Measurements from ENCODE around the gene MED31. TPM values are rescaled to one million over a fixed set of nuclear protein-coding genes. Genes with fewer than 3 reads are reported as not detected.

MED31 gene
- total and polyA plus RNA-seq, 2 of the 13 experiments (the other 11 are each of a cell fraction or from before 2014, with no cell fraction given) = 19.0 to 20.9 TPM

DNA sequence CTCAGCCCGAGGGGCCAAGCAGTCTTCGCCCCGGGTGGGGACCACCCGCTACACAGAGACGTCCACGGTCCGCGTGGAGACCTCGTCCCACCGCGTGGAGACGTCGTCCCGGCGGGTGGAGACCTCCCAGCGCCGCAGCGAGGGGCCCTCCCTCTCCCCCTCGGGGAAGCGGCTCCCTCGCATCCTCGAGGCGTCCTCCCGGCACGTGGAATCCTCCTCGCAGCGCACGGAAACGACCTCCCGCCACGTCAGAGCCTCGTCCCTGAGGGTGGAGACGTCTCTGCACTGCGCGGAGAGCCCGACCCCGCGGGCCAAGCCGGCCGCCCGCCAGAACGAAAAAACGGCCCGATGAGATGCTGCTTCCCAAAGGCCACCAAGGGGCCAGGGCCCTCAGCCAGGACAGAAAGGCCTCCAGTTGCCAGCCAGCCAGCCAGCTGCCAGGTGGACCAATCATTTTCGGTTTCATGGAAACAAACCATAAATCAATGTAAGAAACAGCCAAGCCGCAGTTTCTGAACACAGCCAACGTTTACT, 581 bp upstream of the MED31 start (continued):
- no peak for TF ChIP-seq HNRNPLL (IDR thresholded peaks at IDR 0.05; ENCODE audit: low read depth, low read length, poor library complexity, severe bottlenecking)
- no peak for TF ChIP-seq SOX6 (IDR thresholded peaks at IDR 0.05)
- TF ChIP-seq SOX6 (CRISPR knock-in tag; IDR thresholded peaks at IDR 0.05) = no peak; the same call in 1 of the 2 replicates
- TF ChIP-seq ELF1 (CRISPR knock-in tag; IDR thresholded peaks at IDR 0.05) = no peak
- TF ChIP-seq, protein P1, sequence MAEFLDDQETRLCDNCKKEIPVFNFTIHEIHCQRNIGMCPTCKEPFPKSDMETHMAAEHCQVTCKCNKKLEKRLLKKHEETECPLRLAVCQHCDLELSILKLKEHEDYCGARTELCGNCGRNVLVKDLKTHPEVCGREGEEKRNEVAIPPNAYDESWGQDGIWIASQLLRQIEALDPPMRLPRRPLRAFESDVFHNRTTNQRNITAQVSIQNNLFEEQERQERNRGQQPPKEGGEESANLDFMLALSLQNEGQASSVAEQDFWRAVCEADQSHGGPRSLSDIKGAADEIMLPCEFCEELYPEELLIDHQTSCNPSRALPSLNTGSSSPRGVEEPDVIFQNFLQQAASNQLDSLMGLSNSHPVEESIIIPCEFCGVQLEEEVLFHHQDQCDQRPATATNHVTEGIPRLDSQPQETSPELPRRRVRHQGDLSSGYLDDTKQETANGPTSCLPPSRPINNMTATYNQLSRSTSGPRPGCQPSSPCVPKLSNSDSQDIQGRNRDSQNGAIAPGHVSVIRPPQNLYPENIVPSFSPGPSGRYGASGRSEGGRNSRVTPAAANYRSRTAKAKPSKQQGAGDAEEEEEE (CRISPR knock-in tag; IDR thresholded peaks at IDR 0.05; ENCODE audit: borderline replicate concordance) = no peak
- peak; percentile 61; the same call in 1 of the 2 replicates for TF ChIP-seq PRDM15 (CRISPR knock-in tag; IDR thresholded peaks at IDR 0.05)
- TF ChIP-seq TBX3 (IDR thresholded peaks at IDR 0.05; ENCODE audit: borderline replicate concordance) = no peak
- no peak; the same call in 1 of the 2 replicates for TF ChIP-seq BRD4 (CRISPR knock-in tag; IDR thresholded peaks at IDR 0.05)
- peak; percentile 83 for TF ChIP-seq TOPORS (CRISPR knock-in tag; IDR thresholded peaks at IDR 0.05)
- peak; percentile 98 for TF ChIP-seq NR1H2 (CRISPR knock-in tag; IDR thresholded peaks at IDR 0.05; ENCODE audit: borderline replicate concordance, low read depth)
- TF ChIP-seq, protein P2, sequence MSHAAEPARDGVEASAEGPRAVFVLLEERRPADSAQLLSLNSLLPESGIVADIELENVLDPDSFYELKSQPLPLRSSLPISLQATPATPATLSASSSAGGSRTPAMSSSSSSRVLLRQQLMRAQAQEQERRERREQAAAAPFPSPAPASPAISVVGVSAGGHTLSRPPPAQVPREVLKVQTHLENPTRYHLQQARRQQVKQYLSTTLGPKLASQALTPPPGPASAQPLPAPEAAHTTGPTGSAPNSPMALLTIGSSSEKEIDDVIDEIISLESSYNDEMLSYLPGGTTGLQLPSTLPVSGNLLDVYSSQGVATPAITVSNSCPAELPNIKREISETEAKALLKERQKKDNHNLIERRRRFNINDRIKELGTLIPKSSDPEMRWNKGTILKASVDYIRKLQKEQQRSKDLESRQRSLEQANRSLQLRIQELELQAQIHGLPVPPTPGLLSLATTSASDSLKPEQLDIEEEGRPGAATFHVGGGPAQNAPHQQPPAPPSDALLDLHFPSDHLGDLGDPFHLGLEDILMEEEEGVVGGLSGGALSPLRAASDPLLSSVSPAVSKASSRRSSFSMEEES (CRISPR knock-in tag; IDR thresholded peaks at IDR 0.05) = peak; percentile 76
- TF ChIP-seq, protein P3, sequence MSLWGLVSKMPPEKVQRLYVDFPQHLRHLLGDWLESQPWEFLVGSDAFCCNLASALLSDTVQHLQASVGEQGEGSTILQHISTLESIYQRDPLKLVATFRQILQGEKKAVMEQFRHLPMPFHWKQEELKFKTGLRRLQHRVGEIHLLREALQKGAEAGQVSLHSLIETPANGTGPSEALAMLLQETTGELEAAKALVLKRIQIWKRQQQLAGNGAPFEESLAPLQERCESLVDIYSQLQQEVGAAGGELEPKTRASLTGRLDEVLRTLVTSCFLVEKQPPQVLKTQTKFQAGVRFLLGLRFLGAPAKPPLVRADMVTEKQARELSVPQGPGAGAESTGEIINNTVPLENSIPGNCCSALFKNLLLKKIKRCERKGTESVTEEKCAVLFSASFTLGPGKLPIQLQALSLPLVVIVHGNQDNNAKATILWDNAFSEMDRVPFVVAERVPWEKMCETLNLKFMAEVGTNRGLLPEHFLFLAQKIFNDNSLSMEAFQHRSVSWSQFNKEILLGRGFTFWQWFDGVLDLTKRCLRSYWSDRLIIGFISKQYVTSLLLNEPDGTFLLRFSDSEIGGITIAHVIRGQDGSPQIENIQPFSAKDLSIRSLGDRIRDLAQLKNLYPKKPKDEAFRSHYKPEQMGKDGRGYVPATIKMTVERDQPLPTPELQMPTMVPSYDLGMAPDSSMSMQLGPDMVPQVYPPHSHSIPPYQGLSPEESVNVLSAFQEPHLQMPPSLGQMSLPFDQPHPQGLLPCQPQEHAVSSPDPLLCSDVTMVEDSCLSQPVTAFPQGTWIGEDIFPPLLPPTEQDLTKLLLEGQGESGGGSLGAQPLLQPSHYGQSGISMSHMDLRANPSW (CRISPR knock-in tag; IDR thresholded peaks at IDR 0.05; ENCODE audit: borderline replicate concordance) = 0 out of 2 replicates have a peak, but pooled peaks have one; percentile 69
- peak; percentile 96 for TF ChIP-seq CHCHD3 (CRISPR knock-in tag; IDR thresholded peaks at IDR 0.05)
- TF ChIP-seq, protein P4, sequence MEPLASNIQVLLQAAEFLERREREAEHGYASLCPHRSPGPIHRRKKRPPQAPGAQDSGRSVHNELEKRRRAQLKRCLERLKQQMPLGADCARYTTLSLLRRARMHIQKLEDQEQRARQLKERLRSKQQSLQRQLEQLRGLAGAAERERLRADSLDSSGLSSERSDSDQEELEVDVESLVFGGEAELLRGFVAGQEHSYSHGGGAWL (CRISPR knock-in tag; IDR thresholded peaks at IDR 0.05) = peak; percentile 99
- TF ChIP-seq, protein P5, sequence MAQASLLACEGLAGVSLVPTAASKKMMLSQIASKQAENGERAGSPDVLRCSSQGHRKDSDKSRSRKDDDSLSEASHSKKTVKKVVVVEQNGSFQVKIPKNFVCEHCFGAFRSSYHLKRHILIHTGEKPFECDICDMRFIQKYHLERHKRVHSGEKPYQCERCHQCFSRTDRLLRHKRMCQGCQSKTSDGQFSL (CRISPR knock-in tag; IDR thresholded peaks at IDR 0.05) = peak; percentile 76
- no peak for TF ChIP-seq CENPX (CRISPR knock-in tag; IDR thresholded peaks at IDR 0.05)
- TF ChIP-seq ZKSCAN1 (IDR thresholded peaks at IDR 0.05; ENCODE audit: low read length) = no peak

Measured in HepG2 (cell line).